Neural progenitor cell (in vitro differentiated cells): ENCODE results near the gene ACD. TPM values are rescaled to one million over a fixed set of nuclear protein-coding genes. Genes with fewer than 3 reads are reported as not detected.
A peak's percentile ranks its signal among the peaks of the same experiment; 100 is the strongest.

Source experiments
- DNase-seq: peaks from one replicate; pipeline ENCODE4 v3.0.0-alpha.2; 2016; ENCODE audit warnings: low spot score
- H2AFZ ChIP-seq: fragments of 200-600 bp; sonication (generic); replicated peaks from 2 replicates; pipeline ENCODE4 v1.6.1; 2016; ENCODE audit warnings: antibody characterized with exemption
- H3F3A ChIP-seq: fragments of 200-600 bp; sonication (generic); 2 replicates; pipeline ENCODE4 v1.6.1; 2016; ENCODE audit warnings: antibody characterized with exemption, low read depth
- H3K27ac ChIP-seq: fragments of 200-600 bp; sonication (generic); 2 replicates; pipeline ENCODE4 v1.5.1; 2016; ENCODE audit warnings: mild to moderate bottlenecking
- H3K27me3 ChIP-seq: fragments of 200-600 bp; sonication (generic); 2 replicates; pipeline ENCODE4 v1.6.1; 2016; ENCODE audit warnings: mild to moderate bottlenecking, moderate library complexity
- H3K36me3 ChIP-seq: fragments of 200-600 bp; sonication (generic); 2 replicates; pipeline ENCODE4 v1.5.1; 2016
- H3K4me1 ChIP-seq: fragments of 200-600 bp; sonication (generic); 2 replicates; pipeline ENCODE4 v1.6.1; 2016; ENCODE audit warnings: mixed run types
- H3K4me2 ChIP-seq: fragments of 200-600 bp; sonication (generic); 2 replicates; pipeline ENCODE4 v1.6.1; 2016
- H3K4me3 ChIP-seq: fragments of 200-600 bp; sonication (generic); 2 replicates; pipeline ENCODE4 v1.5.1; 2016
- H3K79me2 ChIP-seq: fragments of 200-600 bp; sonication (generic); 2 replicates; pipeline ENCODE4 v1.6.1; 2016; ENCODE audit warnings: low read depth
- H3K9ac ChIP-seq: fragments of 200-600 bp; sonication (generic); 2 replicates; pipeline ENCODE4 v1.6.1; 2016
- H3K9me3 ChIP-seq: fragments of 200-600 bp; sonication (generic); 2 replicates; pipeline ENCODE4 v1.5.1; 2016; ENCODE audit warnings: low read depth
- H4K20me1 ChIP-seq: fragments of 200-600 bp; sonication (generic); 2 replicates; pipeline ENCODE4 v1.6.1; 2016; ENCODE audit warnings: low read depth
- H3K27ac Mint-ChIP-seq: 3 replicates; pipeline ENCODE4 v1.8.0; 2021; ENCODE audit warnings: mixed read lengths
- H3K27me3 Mint-ChIP-seq: 2 replicates; pipeline ENCODE4 v1.8.0; 2022; ENCODE audit warnings: low read depth, mild to moderate bottlenecking, inconsistent platforms, moderate library complexity, mixed read lengths; ENCODE audit not compliant: insufficient read depth
- H3K36me3 Mint-ChIP-seq: 3 replicates; pipeline ENCODE4 v1.8.0; 2021; ENCODE audit warnings: mixed read lengths
- H3K4me1 Mint-ChIP-seq: 3 replicates; pipeline ENCODE4 v1.8.0; 2021; ENCODE audit warnings: mixed read lengths
- H3K4me3 Mint-ChIP-seq: 3 replicates; pipeline ENCODE4 v1.8.0; 2021; ENCODE audit warnings: mild to moderate bottlenecking, moderate library complexity, mixed read lengths
- H3K9me3 Mint-ChIP-seq: 3 replicates; pipeline ENCODE4 v1.8.0; 2020; ENCODE audit warnings: mixed read lengths
- EZH2 ChIP-seq: fragments of 200-600 bp; sonication (generic); IDR thresholded peaks from 2 replicates; pipeline ENCODE4 v1.6.1; 2017; ENCODE audit warnings: antibody characterized with exemption, mild to moderate bottlenecking, moderate library complexity
- EZH2phosphoT487 ChIP-seq: fragments of 200-600 bp; sonication (generic); IDR thresholded peaks from 2 replicates; pipeline ENCODE4 v1.6.1; 2017; ENCODE audit warnings: antibody characterized with exemption
- total RNA-seq: library from RNA; depleted of rRNA; stranded (reverse); fragments of >200 nt; gene quantifications from 2 replicates; pipeline ENCODE4 v1.2.3, GENCODE V29; 2015; ENCODE audit warnings: low replicate concordance
- TF ChIP-seq, protein P1 (sequence below): fragments of 200-600 bp; sonication (generic); IDR thresholded peaks from 2 replicates; pipeline ENCODE4 v1.5.1; 2017; ENCODE audit warnings: antibody characterized with exemption, mild to moderate bottlenecking

Gene ACD
- total RNA-seq, 1 donor from 2014 or later = 11.5 TPM

DNA sequence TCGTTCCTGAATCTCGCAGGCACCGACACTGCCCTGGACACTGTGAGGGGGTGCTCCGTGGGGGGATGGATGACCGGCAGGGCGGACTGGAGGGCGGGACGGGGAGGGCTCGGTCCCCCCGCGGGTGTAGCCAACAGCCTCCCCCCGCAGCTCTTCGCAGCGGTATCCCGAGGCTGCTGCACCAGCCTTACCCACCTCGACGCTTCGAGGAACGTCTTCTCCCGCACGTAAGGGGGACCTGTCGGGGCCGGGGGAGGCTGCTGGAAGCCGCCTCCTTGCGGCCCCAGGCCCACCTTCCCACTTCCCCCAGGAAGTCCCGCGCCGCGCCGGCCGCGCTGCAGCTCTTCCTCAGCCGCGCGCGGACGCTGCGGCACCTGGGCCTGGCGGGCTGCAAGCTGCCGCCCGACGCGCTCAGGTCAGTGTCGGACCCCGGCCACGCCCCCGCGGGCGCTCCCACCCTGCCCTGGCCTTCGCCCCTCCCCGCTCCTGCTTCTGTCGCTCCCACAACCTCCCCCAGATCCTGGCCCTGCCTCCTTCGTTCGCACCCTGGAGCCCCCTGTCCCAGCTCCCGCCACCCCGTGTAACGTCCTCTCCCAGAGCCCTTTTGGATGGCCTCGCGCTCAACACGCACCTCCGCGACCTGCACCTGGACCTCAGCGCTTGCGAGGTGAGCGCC is 11.8 kb downstream of the ACD start:
- DNase-seq = no peak
- Mint-ChIP-seq H3K36me3 (no peaks in the 10 kb centered on the region), H3K4me1 (peaks cover 7% of the 10 kb centered on the region), H3K27me3 (peaks cover 24% of the 10 kb centered on the region), H3K4me3 (peak overlapping the region; percentile 50), H3K9me3 (no peaks in the 10 kb centered on the region), H3K27ac (no peak overlapping the region)
- H3K79me2 ChIP-seq = no peaks in the 10 kb centered on the region
- TF ChIP-seq EZH2phosphoT487 = no peak
- no peak for TF ChIP-seq EZH2
- TF ChIP-seq, protein P1, sequence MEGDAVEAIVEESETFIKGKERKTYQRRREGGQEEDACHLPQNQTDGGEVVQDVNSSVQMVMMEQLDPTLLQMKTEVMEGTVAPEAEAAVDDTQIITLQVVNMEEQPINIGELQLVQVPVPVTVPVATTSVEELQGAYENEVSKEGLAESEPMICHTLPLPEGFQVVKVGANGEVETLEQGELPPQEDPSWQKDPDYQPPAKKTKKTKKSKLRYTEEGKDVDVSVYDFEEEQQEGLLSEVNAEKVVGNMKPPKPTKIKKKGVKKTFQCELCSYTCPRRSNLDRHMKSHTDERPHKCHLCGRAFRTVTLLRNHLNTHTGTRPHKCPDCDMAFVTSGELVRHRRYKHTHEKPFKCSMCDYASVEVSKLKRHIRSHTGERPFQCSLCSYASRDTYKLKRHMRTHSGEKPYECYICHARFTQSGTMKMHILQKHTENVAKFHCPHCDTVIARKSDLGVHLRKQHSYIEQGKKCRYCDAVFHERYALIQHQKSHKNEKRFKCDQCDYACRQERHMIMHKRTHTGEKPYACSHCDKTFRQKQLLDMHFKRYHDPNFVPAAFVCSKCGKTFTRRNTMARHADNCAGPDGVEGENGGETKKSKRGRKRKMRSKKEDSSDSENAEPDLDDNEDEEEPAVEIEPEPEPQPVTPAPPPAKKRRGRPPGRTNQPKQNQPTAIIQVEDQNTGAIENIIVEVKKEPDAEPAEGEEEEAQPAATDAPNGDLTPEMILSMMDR = no peak
- no peak overlapping the region for H3K27ac ChIP-seq
- no peaks in the 10 kb centered on the region for H3K36me3 ChIP-seq
- H4K20me1 ChIP-seq = peaks cover 26% of the 10 kb centered on the region
- no peak overlapping the region for H2AFZ ChIP-seq
- H3K4me1 ChIP-seq = peaks cover 1% of the 10 kb centered on the region
- H3K9ac ChIP-seq = no peak overlapping the region
- peaks cover 55% of the 10 kb centered on the region for H3K27me3 ChIP-seq
- H3K4me3 ChIP-seq = no peak overlapping the region
- H3K4me2 ChIP-seq = no peak overlapping the region
- H3K9me3 ChIP-seq = no peaks in the 10 kb centered on the region
- H3F3A ChIP-seq = peaks cover 8% of the 10 kb centered on the region

DNA sequence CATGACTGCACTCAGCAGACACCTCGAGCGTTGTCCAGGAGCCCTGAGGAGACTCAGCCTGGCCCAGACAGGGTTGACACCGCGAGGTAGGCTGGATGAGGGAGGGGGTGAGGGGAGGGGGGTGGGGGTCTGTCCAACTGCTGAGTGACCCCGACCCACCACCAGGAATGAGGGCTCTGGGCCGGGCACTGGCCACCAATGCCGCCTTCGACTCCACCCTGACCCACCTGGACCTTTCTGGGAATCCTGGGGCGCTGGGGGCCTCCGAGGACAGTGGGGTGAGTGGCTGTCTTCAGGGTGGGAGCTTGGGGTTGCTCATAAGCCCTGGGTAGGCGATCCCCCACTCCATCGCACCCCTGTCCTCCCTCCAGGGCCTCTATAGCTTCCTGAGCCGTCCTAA is 12.4 kb downstream of the ACD start:
- Histone ChIP-seq H3F3A (peaks cover 8% of the 10 kb centered on the region), H3K36me3 (no peaks in the 10 kb centered on the region), H3K27me3 (peaks cover 50% of the 10 kb centered on the region), H3K27ac (no peak overlapping the region), H2AFZ (no peak overlapping the region), H3K9ac (no peak overlapping the region), H3K79me2 (no peaks in the 10 kb centered on the region), H4K20me1 (peaks cover 24% of the 10 kb centered on the region), H3K9me3 (no peaks in the 10 kb centered on the region), H3K4me2 (no peak overlapping the region), H3K4me1 (no peaks in the 10 kb centered on the region), H3K4me3 (no peak overlapping the region)
- DNase-seq = no peak
- Mint-ChIP-seq H3K9me3 (no peaks in the 10 kb centered on the region), H3K4me3 (no peak overlapping the region), H3K36me3 (no peaks in the 10 kb centered on the region), H3K27me3 (peaks cover 24% of the 10 kb centered on the region), H3K27ac (no peak overlapping the region), H3K4me1 (peaks cover 7% of the 10 kb centered on the region)
- TF ChIP-seq EZH2phosphoT487 = no peak
- TF ChIP-seq EZH2 = no peak
- TF ChIP-seq, protein P1 = no peak

DNA sequence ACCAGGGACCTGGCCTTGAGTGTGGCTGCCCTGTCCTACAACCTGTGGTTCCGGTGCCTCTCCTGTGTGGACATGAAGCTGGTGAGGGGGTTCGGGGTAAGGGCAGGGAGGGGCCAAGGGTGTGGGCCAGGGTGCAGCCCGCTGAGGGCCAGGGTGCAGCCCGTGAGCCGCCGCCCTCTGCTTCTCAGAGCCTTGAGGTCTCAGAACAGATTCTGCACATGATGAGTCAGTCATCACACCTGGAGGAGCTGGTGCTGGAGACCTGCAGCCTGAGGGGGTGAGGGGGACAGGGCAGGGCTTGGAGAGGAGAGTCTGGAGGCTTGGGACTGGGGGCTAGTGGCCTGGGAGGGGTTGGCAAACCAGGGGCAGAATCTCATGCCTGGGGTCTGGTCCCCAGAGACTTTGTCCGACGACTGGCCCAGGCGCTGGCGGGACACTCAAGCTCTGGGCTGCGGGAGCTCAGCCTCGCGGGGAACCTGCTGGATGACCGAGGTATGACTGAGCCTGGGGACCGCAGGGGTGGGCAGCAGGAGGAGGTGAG is 12.9 kb downstream of the ACD start:
- H3K4me3 ChIP-seq = no peak overlapping the region
- H3K27ac Mint-ChIP-seq = no peak overlapping the region
- peaks cover 7% of the 10 kb centered on the region for H3K4me1 Mint-ChIP-seq
- no peaks in the 10 kb centered on the region for H3K4me1 ChIP-seq
- no peak overlapping the region for H3K9ac ChIP-seq
- H3K27ac ChIP-seq = no peak overlapping the region
- H3K27me3 ChIP-seq = peaks cover 45% of the 10 kb centered on the region
- H3K9me3 ChIP-seq = no peaks in the 10 kb centered on the region
- H3K36me3 Mint-ChIP-seq = no peaks in the 10 kb centered on the region
- peaks cover 22% of the 10 kb centered on the region for H3K27me3 Mint-ChIP-seq
- no peak for DNase-seq
- no peaks in the 10 kb centered on the region for H3K9me3 Mint-ChIP-seq
- peaks cover 21% of the 10 kb centered on the region for H4K20me1 ChIP-seq
- no peak overlapping the region for H3K4me2 ChIP-seq
- H3K79me2 ChIP-seq = no peaks in the 10 kb centered on the region
- H2AFZ ChIP-seq = no peak overlapping the region
- H3K36me3 ChIP-seq = no peaks in the 10 kb centered on the region
- no peak overlapping the region for H3K4me3 Mint-ChIP-seq
- H3F3A ChIP-seq = peaks cover 4% of the 10 kb centered on the region
- TF ChIP-seq EZH2phosphoT487 (no peak), EZH2 (no peak)
- TF ChIP-seq, protein P1 = no peak
